GM19193 (cell line): ENCODE data around the gene KLF6.

Experiments
- POLR2A ChIP-seq: IDR thresholded peaks from 4 replicates; pipeline ENCODE4 v1.6.1; 2011; ENCODE audit not compliant: insufficient read depth, insufficient read length; ENCODE audit errors: extremely low read depth

KLF6 gene

DNA sequence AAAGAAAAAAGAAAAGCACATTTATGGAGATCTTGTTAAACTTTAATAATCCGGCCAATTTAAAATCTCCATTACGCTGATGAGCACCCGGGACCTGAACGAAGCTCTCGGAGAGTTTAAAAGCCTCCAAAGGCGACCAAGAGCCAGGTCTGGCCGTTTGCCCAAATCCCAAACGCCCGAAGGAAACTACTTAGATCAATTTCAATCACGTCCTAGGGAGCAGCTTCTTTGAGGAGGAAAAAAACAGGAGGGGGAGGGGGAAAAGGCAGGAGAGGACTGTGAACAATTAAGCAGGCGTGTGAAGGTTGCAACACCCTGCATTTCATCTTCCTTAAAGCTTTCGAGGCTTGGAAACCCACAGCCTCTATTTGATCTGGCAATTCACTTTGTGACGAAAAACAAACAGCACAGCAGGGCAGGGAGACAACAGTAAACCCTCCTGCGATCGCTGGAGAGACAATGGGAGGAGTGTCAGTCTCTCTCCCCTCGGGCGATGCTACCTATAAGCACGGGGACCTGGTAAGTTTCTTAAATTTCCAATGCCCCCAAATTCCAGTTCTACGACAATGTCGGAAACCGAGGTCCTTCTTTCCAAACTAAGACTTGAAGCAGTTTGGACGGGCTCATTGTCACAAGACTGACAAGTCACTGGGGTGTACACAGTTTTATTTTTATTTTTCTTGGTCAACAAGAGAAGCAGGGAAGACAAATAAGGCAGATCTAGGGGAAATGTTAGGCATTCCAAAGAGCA is 1.2 kb downstream of the KLF6 start:
- no peak for TF ChIP-seq POLR2A

DNA sequence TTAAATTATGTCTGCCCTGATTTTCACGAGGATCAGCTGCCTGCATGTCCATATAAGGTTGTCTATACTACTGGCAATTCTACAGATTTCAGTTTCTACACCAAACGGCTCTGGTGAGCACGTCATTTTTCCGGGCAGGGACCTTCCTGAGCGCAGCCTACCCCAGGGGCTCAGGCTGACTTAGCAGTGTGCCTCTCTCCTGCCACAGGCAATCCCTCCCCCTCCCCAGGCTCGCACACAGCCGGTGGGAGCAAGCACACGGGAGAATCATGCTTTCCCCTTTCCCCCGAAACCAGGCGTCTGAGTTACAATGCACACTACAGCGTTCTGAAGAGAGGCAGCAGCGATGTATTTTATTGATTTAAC is 1.7 kb downstream of the KLF6 start:
- peak; percentile 83 for TF ChIP-seq POLR2A

DNA sequence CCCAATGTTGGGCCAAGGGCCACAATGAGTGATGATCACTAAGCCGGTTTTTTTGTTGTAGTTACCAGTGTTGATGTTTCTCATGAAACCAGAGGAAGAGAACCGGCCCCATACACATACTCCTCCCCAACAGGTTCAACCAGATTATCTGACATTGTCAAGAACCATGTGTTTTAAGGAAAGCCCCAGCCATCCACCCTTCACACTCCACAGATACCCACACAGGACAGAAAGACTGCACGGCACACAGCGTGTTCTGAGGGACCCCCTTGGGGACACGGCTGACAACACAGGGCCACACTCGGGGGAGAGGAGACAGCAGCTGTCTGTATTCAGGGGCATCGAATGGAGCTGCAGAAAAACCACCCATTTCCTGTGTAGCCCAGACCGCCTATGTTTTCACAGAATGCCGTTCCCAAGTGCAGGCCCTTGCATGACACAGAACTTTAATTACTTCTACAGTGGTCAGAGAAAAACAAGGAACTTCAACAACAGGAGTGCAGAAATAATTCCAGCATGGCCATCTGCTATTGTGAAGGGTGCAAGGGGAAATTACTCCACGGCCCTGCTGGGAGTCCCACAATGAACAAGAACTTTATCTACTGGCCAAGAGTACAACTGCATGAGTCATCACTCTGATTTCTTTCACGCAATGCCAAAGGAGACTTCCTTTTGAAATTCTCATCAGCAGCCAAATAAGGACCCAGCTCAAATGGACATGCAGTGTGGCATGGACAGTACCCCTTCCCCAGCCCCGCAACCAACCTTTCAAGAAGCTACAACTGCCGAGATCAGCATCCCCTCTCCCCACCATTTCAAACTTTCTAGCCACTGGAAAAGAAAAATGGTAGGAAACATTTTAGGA is 2.3 kb downstream of the KLF6 start:
- peak; percentile 36 for TF ChIP-seq POLR2A

DNA sequence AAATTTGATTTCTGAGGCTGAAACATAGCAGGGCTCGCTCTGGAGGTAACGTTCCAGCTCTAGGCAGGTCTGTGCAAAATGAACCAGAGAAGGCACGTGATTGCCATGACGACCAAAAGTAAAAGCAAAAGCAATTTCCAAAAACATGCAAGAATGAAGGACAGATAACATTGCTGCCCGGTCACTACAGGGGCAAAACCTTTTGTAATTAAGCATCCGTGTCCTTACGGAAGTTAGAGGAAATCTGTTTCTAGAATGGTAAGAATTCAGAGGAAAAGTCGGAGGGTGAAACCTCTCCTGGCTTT is 2.9 kb downstream of the KLF6 start:
- TF ChIP-seq POLR2A, result no peak

DNA sequence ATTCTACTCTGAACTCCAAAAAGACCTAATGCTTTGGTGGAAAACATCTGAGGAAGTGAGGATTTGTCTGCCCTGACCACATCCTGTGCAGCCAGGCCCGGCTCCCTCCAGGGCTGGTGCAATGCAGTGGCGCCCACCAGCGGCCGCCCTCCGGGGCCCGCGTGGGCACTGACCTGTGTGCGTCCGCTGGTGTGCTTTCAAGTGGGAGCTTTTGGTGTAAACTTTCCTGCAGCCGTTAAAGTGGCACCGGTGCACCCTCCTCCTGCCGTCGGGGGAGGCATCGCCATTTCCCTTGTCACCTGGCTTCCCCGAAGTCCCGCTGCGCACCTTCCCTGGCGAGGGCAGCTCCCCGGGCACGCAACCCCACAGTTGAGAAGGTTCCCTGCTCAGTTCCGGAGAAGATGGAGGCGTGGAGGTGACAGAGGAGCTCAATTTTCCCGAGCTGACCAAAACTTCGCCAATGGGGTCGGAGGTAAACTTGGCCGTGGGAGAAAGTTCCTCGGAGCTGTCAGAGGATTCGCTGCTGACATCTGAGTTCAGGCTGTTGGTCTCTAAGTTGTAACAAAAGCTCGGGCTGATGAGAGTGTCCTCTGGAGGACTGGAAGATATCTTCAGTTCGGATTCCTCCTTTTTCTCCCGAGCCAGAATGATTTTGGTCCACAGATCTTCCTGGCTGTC is 3.4 kb downstream of the KLF6 start:
- TF ChIP-seq POLR2A, result no peak

DNA sequence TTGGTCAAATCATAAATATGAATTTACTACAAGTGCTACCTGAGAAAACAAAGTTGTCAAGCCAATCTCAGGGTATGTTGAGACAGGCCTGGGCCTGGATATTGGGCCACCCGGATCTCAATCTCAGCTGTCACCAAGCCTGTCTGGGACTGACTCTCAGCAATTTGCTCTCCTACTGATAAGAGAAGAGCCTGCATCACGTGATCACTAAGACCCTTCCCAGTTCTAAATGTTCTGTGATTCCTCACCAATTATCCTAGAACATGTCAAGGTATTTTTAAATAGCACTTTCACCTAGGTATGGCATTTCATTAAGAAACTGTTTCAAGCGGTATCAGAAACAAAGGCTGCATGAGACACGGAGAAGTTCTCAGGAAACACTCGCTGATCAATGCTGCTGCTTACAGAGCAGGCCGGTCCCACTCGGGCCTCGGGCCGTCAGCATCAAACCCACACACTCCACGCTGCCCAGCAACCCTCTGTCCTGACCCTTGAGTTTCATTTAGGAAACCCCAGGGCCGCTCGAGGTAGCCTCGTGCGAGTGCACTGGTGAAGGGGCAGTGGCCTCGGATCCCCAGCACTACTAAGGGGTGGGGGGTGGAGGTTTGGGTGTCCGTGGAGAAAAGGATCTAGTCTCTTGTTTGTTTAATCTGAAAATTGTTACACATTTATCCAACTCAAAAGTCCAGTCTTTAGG is 4.1 kb downstream of the KLF6 start:
- no peak for TF ChIP-seq POLR2A

DNA sequence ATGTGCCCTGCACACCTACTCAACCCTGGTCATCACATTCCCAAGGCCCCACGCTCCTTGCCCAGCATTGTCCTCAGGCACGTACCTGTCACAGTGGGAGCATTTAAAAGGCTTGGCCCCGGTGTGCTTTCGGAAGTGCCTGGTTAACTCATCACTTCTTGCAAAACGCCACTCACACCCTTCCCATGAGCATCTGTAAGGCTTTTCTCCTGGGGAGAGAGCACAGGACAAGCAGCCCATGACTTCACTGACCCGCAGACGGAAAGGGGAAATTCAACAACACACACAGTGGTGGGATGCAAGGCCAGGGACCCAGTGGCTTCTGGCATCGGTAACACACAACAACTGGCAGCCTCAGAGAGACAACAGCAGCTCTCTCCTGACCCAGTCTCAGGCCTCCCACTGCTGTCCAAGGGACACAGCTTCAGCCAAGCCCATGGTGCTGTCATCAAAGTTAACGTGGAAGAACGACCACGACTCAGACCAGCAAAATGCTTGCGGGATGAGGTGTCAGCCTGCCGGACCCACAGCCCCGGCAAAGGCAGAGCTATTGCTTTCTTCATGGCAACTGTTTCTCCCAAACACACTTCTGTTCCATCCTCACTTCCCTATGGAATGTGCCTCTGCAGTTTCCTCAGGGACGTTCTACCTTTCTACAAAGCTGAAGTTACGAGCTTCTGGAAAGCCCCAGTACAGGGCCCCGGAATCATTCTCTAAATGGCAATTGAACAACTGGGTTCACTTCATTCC is 4.8 kb downstream of the KLF6 start:
- TF ChIP-seq POLR2A, result peak; percentile 29

DNA sequence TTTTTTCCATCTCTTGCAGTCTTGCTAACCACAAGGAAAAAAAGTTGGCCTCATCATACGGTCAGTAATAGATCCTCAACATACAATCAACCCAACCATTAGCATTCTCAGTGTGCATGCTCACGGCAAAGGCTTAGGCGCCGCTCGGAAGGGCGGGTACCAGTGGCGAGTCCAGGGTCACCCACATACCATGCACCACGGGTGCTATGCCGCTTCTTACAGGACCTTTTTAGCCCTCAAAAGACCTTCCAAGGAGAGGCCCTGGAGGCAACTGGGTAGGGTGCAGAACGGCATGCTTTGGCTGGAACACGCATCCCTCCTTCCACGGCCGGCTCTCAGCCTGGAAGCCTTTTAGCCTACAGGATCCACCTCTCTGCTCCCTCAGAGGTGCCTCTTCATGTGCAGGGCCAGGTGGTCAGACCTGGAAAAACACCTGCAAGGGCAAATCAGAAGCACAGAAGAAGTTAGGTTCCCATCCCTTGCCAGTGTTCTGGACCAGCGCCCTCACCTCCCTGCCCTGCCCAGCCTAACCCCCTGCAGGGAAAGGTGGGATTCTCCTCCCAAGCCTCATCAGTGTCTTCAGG is 5.8 kb downstream of the KLF6 start:
- TF ChIP-seq POLR2A, result no peak

DNA sequence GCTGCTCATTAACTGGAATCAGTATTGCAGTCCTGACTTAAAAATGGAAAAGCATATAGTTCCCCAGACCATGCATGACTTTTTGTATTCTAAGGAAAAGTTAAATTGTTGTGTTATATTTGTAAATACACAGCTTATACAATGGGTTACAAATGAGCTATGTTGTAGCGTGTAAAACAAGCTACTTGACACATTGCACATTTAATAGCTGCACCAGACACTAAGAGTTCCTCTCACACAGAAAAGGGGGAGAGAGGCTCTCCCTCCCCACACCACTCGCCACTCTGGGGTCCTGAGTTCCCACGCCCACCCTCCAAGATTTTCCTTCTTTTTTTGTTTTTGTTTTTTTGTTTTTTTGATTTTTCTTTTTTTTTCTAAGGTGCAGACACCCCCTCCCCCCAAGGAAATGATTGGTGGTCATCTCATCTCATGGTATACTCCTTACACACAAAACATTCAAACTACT is 6.3 kb downstream of the KLF6 start:
- no peak for TF ChIP-seq POLR2A

DNA sequence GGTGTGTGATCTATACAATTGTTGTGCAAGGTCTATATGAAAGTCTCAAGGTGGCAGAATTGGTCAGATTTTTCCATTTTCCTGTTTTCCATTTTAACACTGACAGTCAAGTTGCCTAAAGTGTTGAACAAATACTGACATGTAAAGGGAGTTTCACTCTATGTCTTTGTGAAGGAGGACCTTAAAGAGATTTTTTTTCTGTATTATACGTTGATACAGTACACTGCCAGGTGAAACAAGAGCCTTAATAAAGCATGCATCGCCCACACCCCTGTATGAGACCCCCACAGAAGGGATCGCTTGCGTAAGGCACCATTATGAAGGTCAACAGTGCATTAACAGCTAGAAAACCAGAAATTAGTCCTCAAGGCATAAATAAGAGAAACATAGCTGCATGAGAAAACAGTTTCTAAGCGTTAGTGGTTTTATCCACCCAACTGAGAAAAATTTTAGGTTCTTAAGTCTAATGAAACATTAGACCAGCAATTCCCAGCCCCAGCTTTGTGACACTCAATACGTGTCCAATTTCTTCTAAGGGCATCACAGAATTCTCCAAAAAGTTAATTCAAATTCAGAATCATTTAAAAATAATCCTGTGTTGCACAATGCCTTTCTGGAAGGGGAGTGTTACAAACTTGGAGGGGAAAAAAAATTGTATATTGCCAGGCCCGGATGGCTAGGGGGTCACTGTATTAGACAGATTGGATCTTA is 6.9 kb downstream of the KLF6 start:
- no peak for TF ChIP-seq POLR2A

DNA sequence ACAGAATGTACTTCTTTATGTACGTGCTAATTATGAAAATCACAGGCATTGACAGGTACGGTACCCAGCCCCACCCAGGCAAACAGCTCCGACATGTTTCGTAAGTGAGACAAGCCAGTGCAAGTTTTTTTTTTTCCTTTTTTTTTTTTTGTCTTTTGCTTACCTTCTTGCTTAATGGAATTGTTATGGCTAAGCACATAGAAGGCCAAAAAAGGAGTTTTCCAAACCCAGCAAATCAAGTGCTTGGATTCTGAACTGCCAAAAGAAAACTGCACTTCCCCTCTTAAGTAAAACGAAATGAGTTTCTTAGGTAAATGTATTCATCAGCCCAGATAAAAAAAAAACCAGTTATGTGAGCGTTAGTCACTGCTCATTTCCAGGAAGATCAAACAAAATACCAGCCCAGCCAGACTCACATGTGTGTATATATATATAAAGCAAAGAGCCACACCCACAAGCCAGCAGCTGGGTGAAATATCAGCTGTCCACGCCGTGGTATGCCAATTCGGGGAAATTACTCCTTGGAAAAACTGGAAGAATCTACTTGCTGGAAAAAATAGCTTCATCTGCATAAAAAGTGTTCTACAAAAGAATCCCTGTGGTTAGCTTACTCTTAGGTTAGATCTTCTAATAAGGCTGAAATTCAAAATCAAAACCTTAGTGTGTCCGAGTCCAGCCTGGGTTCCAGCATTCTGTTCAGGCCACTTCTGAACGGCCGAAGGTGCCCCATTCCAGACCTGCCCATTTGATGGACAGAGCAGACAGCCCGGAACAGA is 8.0 kb downstream of the KLF6 start:
- no peak for TF ChIP-seq POLR2A

DNA sequence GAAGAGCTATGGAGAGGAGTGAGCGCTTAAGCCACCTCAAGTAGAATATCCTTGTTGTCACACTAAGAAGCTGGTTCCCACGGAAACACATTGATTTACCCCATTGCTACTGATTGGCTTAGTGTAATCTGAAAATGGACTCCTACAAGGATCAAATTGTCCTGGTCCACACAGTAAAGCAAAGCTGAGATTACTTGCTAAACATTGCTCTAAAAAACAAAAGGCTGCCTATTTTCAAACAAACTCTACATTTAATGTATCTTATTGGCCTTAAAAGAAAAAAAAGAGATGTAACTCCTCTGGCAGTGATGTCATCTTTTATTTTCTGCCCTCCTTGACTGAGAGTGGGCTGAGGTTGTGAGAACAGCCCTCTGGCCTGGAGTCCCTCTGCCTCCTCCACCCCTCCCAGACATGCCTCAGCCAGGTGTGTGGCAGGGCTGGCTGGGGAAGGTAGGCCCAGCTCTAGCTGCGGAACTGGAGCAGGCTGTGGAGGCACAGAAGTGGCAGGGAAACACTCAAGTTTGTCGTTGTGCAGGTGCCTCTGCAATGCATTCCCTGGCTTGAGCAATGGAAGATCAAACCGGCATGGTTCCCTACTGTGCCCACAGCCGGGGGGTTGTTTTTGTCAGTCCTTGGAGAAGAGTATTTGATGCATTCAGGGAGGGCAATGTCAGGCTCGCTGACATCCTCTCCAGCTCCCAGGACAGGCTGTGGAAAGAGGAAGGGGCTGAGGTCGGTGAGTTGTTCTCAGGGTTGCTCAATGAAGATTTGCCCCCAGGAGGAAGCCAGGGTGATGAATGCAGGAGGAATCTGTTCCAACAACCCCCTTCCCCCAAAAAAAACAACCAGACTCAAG is 9.1 kb downstream of the KLF6 start:
- peak; percentile 52 for TF ChIP-seq POLR2A
